Activated CD4-positive, alpha-beta T cell treated with anti-CD3 and anti-CD28 coated beads, Interleukin-2, amount 10 ng/mL, durations not matched to agents 24 days and 14 days (primary cell): Measurements from ENCODE around the gene ENTPD1. TPM values are rescaled to one million over a fixed set of nuclear protein-coding genes. Genes with fewer than 3 reads are reported as not detected.
A peak's percentile ranks its signal among the peaks of the same experiment; 100 is the strongest.
"Not testable (repeated sequence)": the region's sequence is repeated elsewhere in the genome, so short reads cannot be mapped to it uniquely, and the experiment has no call there.

Source experiments
- DNase-seq: peaks from one replicate; pipeline ENCODE4 v3.0.0; 2022
- H3K27ac Mint-ChIP-seq: one replicate; pipeline ENCODE4 v1.8.0; 2022; ENCODE audit warnings: mild to moderate bottlenecking, mixed read lengths
- H3K27me3 Mint-ChIP-seq: one replicate; pipeline ENCODE4 v1.8.0; 2022; ENCODE audit warnings: mixed read lengths
- H3K36me3 Mint-ChIP-seq: one replicate; pipeline ENCODE4 v1.8.0; 2022; ENCODE audit warnings: low read depth, mild to moderate bottlenecking, mixed read lengths
- H3K4me1 Mint-ChIP-seq: one replicate; pipeline ENCODE4 v1.8.0; 2021; ENCODE audit warnings: mixed read lengths
- H3K4me3 Mint-ChIP-seq: one replicate; pipeline ENCODE4 v1.8.0; 2022; ENCODE audit warnings: mild to moderate bottlenecking, moderate library complexity, mixed read lengths
- H3K9me3 Mint-ChIP-seq: one replicate; pipeline ENCODE4 v1.8.0; 2021; ENCODE audit warnings: mixed read lengths
- intact Hi-C: fragments of 100-400 bp; cut with micrococcal nuclease; formaldehyde crosslinking; loops from one replicate; pipeline ENCODE4 v1.15.1; 2023
- total RNA-seq: library from RNA; stranded (reverse); gene quantifications from 2 replicates; pipeline ENCODE4 v1.2.3, GENCODE V29; 2022

ENTPD1 gene
- total RNA-seq, 1 donor from 2014 or later, result 17.0 TPM

DNA sequence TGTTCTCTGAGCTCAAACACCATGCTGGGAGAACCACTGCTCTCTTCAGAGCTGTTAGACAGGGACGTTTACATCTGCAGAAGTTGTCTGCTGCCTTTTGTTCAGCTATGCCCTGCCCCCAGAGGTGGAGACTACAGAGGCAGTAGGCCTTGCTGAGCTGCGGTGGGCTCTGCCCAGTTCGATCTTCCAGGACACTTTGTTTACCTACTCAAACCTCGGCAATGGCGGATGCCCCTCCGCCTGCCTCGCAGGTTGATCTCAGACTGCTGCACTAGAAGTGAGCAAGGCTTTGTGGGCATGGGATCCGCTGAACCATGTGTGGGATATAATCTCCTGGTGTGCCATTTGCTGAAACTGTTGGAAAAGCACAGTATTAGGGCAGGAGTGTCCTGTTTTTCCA is 21.7 kb downstream of the ENTPD1 start:
- DNase-seq, H3K27me3 Mint-ChIP-seq, H3K4me3 Mint-ChIP-seq, H3K27ac Mint-ChIP-seq, H3K4me1 Mint-ChIP-seq, intact Hi-C loops: not testable (repeated sequence)
- peaks cover 16% of the 10 kb centered on the region for H3K9me3 Mint-ChIP-seq
- peaks cover 16% of the 10 kb centered on the region for H3K36me3 Mint-ChIP-seq

DNA sequence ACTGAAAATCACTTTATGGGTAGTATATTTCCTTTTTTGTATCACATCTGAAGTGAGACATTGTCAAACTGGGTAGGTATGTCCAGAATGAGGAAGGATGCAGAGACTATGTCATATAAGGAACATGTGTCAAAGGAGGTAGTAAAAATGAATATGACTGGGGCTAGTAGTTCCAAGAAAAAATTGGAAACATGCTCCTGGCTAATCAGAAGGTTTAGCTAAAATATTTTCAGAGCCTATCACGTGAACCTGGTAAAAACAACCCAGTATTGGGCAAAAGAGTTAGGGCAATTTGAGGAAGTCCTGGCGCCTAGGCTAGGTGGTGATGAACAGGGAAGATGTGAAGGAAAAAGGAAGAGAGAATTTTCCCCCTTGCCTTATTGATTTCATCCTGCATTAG is 26.4 kb downstream of the ENTPD1 start:
- no peak for DNase-seq
- H3K36me3 Mint-ChIP-seq, result peaks cover 6% of the 10 kb centered on the region
- intact Hi-C loops, result no loop called here
- peaks cover 31% of the 10 kb centered on the region for H3K4me1 Mint-ChIP-seq
- H3K4me3 Mint-ChIP-seq, result no peak overlapping the region
- no peak overlapping the region for H3K27ac Mint-ChIP-seq
- H3K9me3 Mint-ChIP-seq, result peaks cover 12% of the 10 kb centered on the region
- peaks cover 6% of the 10 kb centered on the region for H3K27me3 Mint-ChIP-seq

GRCh38 chr10:95783741-95784140 is 27.8 kb downstream of the ENTPD1 start:
- peaks cover 31% of the 10 kb centered on the region for H3K4me1 Mint-ChIP-seq
- peak overlapping the region; percentile 61 for H3K27ac Mint-ChIP-seq
- intact Hi-C loops, result no loop called here
- DNase-seq, result no peak
- peaks cover 10% of the 10 kb centered on the region for H3K9me3 Mint-ChIP-seq
- peaks cover 5% of the 10 kb centered on the region for H3K36me3 Mint-ChIP-seq
- H3K27me3 Mint-ChIP-seq, result peaks cover 6% of the 10 kb centered on the region
- no peak overlapping the region for H3K4me3 Mint-ChIP-seq

- no peak overlapping the region for H3K4me3 Mint-ChIP-seq
- intact Hi-C loops, result no loop called here
- H3K9me3 Mint-ChIP-seq, result peaks cover 5% of the 10 kb centered on the region
- DNase-seq, result no peak
- peaks cover 6% of the 10 kb centered on the region for H3K27me3 Mint-ChIP-seq
- peaks cover 9% of the 10 kb centered on the region for H3K36me3 Mint-ChIP-seq
- peaks cover 33% of the 10 kb centered on the region for H3K4me1 Mint-ChIP-seq
- H3K27ac Mint-ChIP-seq, result peak overlapping the region; percentile 87
These were observed 28.4 kb downstream of the ENTPD1 start for GRCh38 chr10:95784279-95784913.

DNA sequence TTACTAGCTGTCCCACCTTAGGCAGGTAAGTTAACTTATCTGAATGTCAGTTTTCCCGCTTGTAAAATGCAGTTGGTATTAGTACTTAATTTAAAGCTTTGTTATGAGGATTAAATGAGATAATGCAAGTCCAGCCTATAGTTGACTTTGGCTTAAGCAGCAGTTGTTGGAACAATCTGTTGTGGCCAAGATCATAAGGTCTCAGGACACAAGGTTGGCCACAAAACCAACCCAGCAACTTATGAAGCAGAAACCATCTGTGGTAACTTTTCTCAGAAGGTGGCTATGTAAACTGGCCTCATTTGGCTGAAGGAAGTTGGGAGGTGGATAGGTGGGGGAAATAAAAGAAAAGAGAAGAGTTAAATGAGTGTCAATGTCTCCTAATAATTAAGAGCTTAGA is 29.4 kb downstream of the ENTPD1 start:
- Mint-ChIP-seq H3K4me3 (no peak overlapping the region), H3K36me3 (peaks cover 12% of the 10 kb centered on the region), H3K27ac (peak overlapping the region; percentile 77), H3K27me3 (peaks cover 6% of the 10 kb centered on the region), H3K4me1 (peaks cover 37% of the 10 kb centered on the region), H3K9me3 (peaks cover 8% of the 10 kb centered on the region)
- intact Hi-C loops, result no loop called here
- DNase-seq, result no peak

DNA sequence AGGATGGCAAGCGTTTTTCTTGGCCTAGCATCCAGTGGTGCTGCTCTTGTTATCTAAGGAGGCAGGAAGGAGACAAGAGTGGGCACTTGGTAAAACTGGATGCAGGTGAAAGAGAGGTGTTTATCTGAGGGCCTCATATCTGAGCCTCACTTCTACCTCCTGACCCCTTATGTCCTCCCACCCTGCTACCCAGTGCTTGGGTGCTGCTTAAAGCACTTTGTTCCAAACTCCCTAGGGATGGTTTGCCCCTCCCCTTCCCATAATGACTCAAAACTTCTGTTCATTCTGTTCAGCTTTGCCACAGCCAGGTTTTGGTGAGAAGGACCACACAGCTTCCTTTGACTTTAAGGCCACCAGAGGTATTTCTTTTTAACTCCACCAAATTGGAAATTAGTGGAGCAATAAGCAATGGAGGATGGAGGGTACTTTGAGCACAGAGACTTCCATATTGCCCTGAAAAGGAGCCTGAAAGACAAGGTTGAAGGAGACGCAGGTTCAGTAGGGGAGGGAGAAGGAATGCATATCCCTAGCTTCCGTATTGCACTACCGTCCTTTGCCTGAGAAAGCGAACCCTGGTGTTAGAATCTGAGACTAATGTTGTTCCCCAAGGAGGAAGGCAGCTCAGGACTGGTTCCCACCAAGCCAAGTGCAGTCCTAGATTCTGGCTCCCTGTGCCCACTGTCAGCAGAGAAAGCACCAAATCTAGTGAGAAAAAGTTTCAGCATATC is 30.1 kb downstream of the ENTPD1 start:
- Mint-ChIP-seq H3K9me3 (peaks cover 3% of the 10 kb centered on the region), H3K27ac (peak overlapping the region; percentile 77), H3K36me3 (peaks cover 8% of the 10 kb centered on the region), H3K4me1 (peaks cover 38% of the 10 kb centered on the region), H3K4me3 (peak overlapping the region; percentile 33), H3K27me3 (peaks cover 6% of the 10 kb centered on the region)
- no peak for DNase-seq
- intact Hi-C loops, result no loop called here

DNA sequence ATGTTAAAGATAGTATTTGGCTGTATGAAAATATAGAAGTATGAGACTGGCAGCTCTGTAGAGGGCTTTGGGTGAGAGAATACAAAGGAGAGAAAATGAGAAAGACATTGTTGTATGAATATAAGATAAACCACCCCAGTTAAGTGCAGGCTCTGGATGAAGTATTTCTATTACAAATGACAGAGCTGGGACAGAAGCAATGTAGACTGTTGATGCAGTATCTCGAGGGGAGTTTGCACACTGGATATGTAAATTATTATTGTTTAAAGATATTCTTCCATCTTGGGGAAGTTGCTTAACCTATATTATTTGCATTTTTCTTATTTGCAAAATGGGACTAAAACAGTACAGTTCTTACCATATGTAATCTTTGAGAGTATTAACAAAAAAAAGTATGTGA is 31.5 kb downstream of the ENTPD1 start:
- Mint-ChIP-seq H3K36me3 (peaks cover 10% of the 10 kb centered on the region), H3K4me3 (no peak overlapping the region), H3K4me1 (peaks cover 51% of the 10 kb centered on the region), H3K9me3 (peaks cover 3% of the 10 kb centered on the region), H3K27me3 (peaks cover 6% of the 10 kb centered on the region), H3K27ac (peak overlapping the region; percentile 27)
- intact Hi-C loops, result no loop called here
- DNase-seq, result no peak

- no peak for DNase-seq
- Mint-ChIP-seq H3K27me3 (no peaks in the 10 kb centered on the region), H3K4me3 (no peak overlapping the region), H3K36me3 (peaks cover 10% of the 10 kb centered on the region), H3K27ac (no peak overlapping the region), H3K9me3 (peaks cover 3% of the 10 kb centered on the region), H3K4me1 (peaks cover 55% of the 10 kb centered on the region)
- intact Hi-C loops, result no loop called here
These were observed 32.9 kb downstream of the ENTPD1 start for GRCh38 chr10:95788830-95789229.

- H3K4me3 Mint-ChIP-seq, result peak overlapping the region; percentile 2
- intact Hi-C loops, result loop anchor here (1.0 kb wide), 1 partner anchor 32 kb away; no protein-coding TSS in a partner anchor
- peaks cover 53% of the 10 kb centered on the region for H3K4me1 Mint-ChIP-seq
- peak overlapping the region; percentile 75 for H3K27ac Mint-ChIP-seq
- H3K36me3 Mint-ChIP-seq, result peaks cover 10% of the 10 kb centered on the region
- H3K9me3 Mint-ChIP-seq, result peaks cover 3% of the 10 kb centered on the region
- no peak for DNase-seq
- no peaks in the 10 kb centered on the region for H3K27me3 Mint-ChIP-seq
These were observed 33.9 kb downstream of the ENTPD1 start for GRCh38 chr10:95789902-95790301.

DNA sequence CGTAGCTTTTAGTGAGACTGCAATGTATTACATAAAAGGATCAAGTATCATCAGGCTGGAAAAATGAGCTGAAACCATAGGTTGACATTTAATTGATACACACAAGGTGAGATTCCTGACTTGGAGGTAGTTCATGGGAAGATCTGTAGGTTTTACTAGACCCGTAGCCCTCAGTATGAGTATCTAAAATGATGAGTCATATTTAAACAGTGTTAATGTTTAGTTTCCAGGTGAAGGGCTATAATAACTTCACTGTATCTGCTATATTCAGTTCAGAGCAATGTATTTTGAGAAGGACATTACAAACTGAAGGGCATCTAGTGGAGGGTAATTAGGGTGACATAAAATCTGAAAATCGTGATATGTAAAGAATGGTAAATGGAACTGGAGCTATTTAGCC is 35.0 kb downstream of the ENTPD1 start:
- peak overlapping the region; percentile 23 for H3K4me3 Mint-ChIP-seq
- no peaks in the 10 kb centered on the region for H3K27me3 Mint-ChIP-seq
- H3K4me1 Mint-ChIP-seq, result peaks cover 47% of the 10 kb centered on the region
- peaks cover 3% of the 10 kb centered on the region for H3K9me3 Mint-ChIP-seq
- intact Hi-C loops, result loop anchor here (1.0 kb wide), 1 partner anchor 33 kb away; no protein-coding TSS in a partner anchor
- peak overlapping the region; percentile 54 for H3K27ac Mint-ChIP-seq
- no peak for DNase-seq
- peaks cover 12% of the 10 kb centered on the region for H3K36me3 Mint-ChIP-seq

DNA sequence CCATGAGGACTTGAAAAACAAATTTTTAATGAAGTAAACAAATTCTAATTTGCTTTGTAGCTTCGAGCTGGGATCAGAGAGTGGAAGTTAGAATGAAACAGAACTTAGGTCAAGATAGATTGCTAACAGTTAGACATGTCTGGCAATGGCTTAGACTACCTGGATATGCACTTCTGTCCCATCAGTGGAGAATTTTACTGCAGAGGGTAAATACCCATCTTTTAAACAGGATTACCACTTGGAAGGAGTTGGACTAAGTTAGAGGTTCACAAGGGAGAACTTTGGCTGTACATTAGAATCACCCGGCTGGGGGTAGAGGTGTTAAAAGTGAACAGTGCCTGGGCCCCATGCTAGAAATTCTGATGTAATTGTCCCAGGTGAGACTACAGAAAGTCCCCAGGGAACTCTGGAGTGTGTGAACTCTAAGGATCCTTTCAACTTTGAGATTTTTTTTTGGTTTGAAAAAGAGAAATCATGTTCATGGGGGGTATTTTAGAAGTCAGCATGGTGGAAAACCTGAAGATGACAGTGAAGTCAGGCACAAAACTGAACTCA is 35.5 kb downstream of the ENTPD1 start:
- intact Hi-C loops, result no loop called here
- peak overlapping the region; percentile 23 for H3K4me3 Mint-ChIP-seq
- peak overlapping the region; percentile 54 for H3K27ac Mint-ChIP-seq
- peaks cover 12% of the 10 kb centered on the region for H3K36me3 Mint-ChIP-seq
- peaks cover 47% of the 10 kb centered on the region for H3K4me1 Mint-ChIP-seq
- no peak for DNase-seq
- H3K9me3 Mint-ChIP-seq, result peaks cover 8% of the 10 kb centered on the region
- no peaks in the 10 kb centered on the region for H3K27me3 Mint-ChIP-seq

DNA sequence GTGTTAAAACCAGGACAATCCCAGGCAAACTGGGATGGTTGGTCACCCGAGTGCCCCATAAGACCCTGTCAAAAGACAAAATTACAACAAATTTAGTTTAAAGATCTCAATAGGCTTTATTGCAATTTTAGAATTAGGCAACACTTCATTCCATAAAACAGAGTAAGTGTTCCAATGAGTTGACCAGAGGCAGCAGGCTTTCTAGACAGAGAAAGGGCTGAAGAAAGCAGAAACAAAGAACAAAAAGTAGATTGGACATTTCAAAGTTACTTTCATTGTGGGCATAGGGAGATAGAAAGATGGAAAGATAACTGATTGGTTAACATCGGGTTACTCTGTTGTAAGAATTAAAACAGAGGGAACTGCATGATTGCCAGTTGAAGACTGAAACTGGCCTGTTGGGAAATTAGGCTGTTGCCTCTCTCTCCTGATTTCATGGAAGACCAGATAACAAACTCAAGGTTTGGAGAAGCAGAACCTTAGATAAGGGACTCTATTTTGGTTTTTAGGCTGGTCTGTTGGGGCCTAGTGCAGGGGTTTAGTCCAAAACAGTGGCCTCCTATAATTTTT is 36.3 kb downstream of the ENTPD1 start:
- peaks cover 16% of the 10 kb centered on the region for H3K36me3 Mint-ChIP-seq
- DNase-seq, result no peak
- peaks cover 52% of the 10 kb centered on the region for H3K4me1 Mint-ChIP-seq
- peak overlapping the region; percentile 54 for H3K27ac Mint-ChIP-seq
- intact Hi-C loops, result no loop called here
- H3K9me3 Mint-ChIP-seq, result peaks cover 12% of the 10 kb centered on the region
- H3K4me3 Mint-ChIP-seq, result peak overlapping the region; percentile 11
- H3K27me3 Mint-ChIP-seq, result no peaks in the 10 kb centered on the region

GRCh38 chr10:95792874-95793285 is 36.9 kb downstream of the ENTPD1 start:
- DNase-seq, result no peak
- H3K4me3 Mint-ChIP-seq, result no peak overlapping the region
- peaks cover 17% of the 10 kb centered on the region for H3K36me3 Mint-ChIP-seq
- intact Hi-C loops, result loop anchor here (1.0 kb wide), 1 partner anchor 39 kb away; no protein-coding TSS in a partner anchor
- H3K27me3 Mint-ChIP-seq, result no peaks in the 10 kb centered on the region
- peak overlapping the region; percentile 54 for H3K27ac Mint-ChIP-seq
- H3K9me3 Mint-ChIP-seq, result peaks cover 13% of the 10 kb centered on the region
- H3K4me1 Mint-ChIP-seq, result peaks cover 53% of the 10 kb centered on the region
